H9 (cell line): ENCODE measurements around the gene SIDT2. TPM values are rescaled to one million over a fixed set of nuclear protein-coding genes. Genes with fewer than 3 reads are reported as not detected.

Experiments used
- DNase-seq: peaks from one replicate; pipeline ENCODE4 v3.0.0-alpha.2; 2017
- H2AFZ ChIP-seq: one replicate; pipeline ENCODE4 v1.6.1; 2013; ENCODE audit warnings: mild to moderate bottlenecking, low read length, control low read depth, moderate library complexity
- H2AK5ac ChIP-seq: 2 replicates; pipeline ENCODE4 v1.6.1; 2013; ENCODE audit warnings: low read length, control low read depth, mixed read lengths; ENCODE audit not compliant: insufficient read length
- H2BK120ac ChIP-seq: one replicate; pipeline ENCODE4 v1.6.1; 2013; ENCODE audit warnings: low read depth, mild to moderate bottlenecking, low read length, control low read depth, inconsistent platforms; ENCODE audit not compliant: poor library complexity, severe bottlenecking
- H2BK12ac ChIP-seq: 2 replicates; pipeline ENCODE4 v1.6.1; 2013; ENCODE audit warnings: low read length, control low read depth, mixed read lengths, low read depth; ENCODE audit not compliant: insufficient read length
- H2BK15ac ChIP-seq: 2 replicates; pipeline ENCODE4 v1.6.1; 2013; ENCODE audit warnings: low read depth, low read length, control low read depth
- H2BK20ac ChIP-seq: one replicate; pipeline ENCODE4 v1.6.1; 2013; ENCODE audit warnings: low read depth, mild to moderate bottlenecking, low read length, control low read depth, inconsistent platforms; ENCODE audit not compliant: poor library complexity, severe bottlenecking
- H2BK5ac ChIP-seq: 2 replicates; pipeline ENCODE4 v1.6.1; 2013; ENCODE audit warnings: low read length, control low read depth, mixed read lengths; ENCODE audit not compliant: insufficient read length
- H3K14ac ChIP-seq: 2 replicates; pipeline ENCODE4 v1.6.1; 2013; ENCODE audit warnings: low read length, control low read depth; ENCODE audit not compliant: insufficient read depth
- H3K18ac ChIP-seq: 2 replicates; pipeline ENCODE4 v1.6.1; 2013; ENCODE audit warnings: low read depth, mild to moderate bottlenecking, mixed read lengths, low read length, control low read depth; ENCODE audit not compliant: insufficient read length
- H3K23ac ChIP-seq: 2 replicates; pipeline ENCODE4 v1.6.1; 2013; ENCODE audit warnings: low read length, control low read depth, mixed read lengths, low read depth; ENCODE audit not compliant: insufficient read length
- H3K23me2 ChIP-seq: 2 replicates; pipeline ENCODE4 v1.6.1; 2013; ENCODE audit warnings: low read depth, mild to moderate bottlenecking, mixed read lengths, low read length, control low read depth; ENCODE audit not compliant: insufficient read length, poor library complexity, severe bottlenecking
- H3K27ac ChIP-seq: 2 replicates; pipeline ENCODE4 v1.5.1; 2013; ENCODE audit warnings: low read length, control low read depth, mixed read lengths, low read depth; ENCODE audit not compliant: insufficient read length
- H3K27me3 ChIP-seq: 2 replicates; pipeline ENCODE4 v1.6.1; 2013; ENCODE audit warnings: low read length, control low read depth, inconsistent platforms; ENCODE audit not compliant: insufficient read depth
- H3K4ac ChIP-seq: 2 replicates; pipeline ENCODE4 v1.6.1; 2013; ENCODE audit warnings: low read depth, mild to moderate bottlenecking, control low read depth, inconsistent platforms, low read length, moderate library complexity
- H3K4me1 ChIP-seq: 2 replicates; pipeline ENCODE4 v1.6.1; 2013; ENCODE audit warnings: low read length, control low read depth, inconsistent platforms; ENCODE audit not compliant: insufficient read depth
- H3K4me2 ChIP-seq: 2 replicates; pipeline ENCODE4 v1.6.1; 2013; ENCODE audit warnings: low read length, control low read depth, mixed read lengths; ENCODE audit not compliant: insufficient read length, insufficient read depth
- H3K56ac ChIP-seq: 2 replicates; pipeline ENCODE4 v1.6.1; 2013; ENCODE audit warnings: low read depth, mild to moderate bottlenecking, mixed read lengths, low read length, control low read depth; ENCODE audit not compliant: insufficient read length
- H3K79me1 ChIP-seq: 2 replicates; pipeline ENCODE4 v1.6.1; 2013; ENCODE audit warnings: low read depth, mild to moderate bottlenecking, moderate library complexity, low read length, control low read depth, inconsistent platforms; ENCODE audit not compliant: insufficient read depth, poor library complexity, severe bottlenecking
- H3K79me2 ChIP-seq: 2 replicates; pipeline ENCODE4 v1.6.1; 2013; ENCODE audit warnings: low read length, control low read depth, inconsistent platforms; ENCODE audit not compliant: insufficient read depth
- H3K9ac ChIP-seq: 2 replicates; pipeline ENCODE4 v1.6.1; 2013; ENCODE audit warnings: low read length, control low read depth, mixed read lengths; ENCODE audit not compliant: insufficient read length; ENCODE audit errors: extremely low read depth
- H3K9me3 ChIP-seq: one replicate; pipeline ENCODE4 v1.6.1; 2013; ENCODE audit warnings: low read depth, low read length, inconsistent platforms; ENCODE audit not compliant: control insufficient read depth
- H3T11ph ChIP-seq: one replicate; pipeline ENCODE4 v1.6.1; 2013; ENCODE audit warnings: mild to moderate bottlenecking, low read length, control low read depth, inconsistent platforms
- H4K20me1 ChIP-seq: one replicate; pipeline ENCODE4 v1.6.1; 2013; ENCODE audit not compliant: control insufficient read depth, insufficient read length, insufficient read depth
- H4K5ac ChIP-seq: 2 replicates; pipeline ENCODE4 v1.6.1; 2013; ENCODE audit warnings: low read depth, mild to moderate bottlenecking, mixed read lengths, low read length, control low read depth; ENCODE audit not compliant: insufficient read length
- H4K8ac ChIP-seq: replicated peaks from 2 replicates; pipeline ENCODE4 v1.6.1; 2013; ENCODE audit warnings: low read length, control low read depth, mixed read lengths, low read depth; ENCODE audit not compliant: insufficient read length
- H4K91ac ChIP-seq: 2 replicates; pipeline ENCODE4 v1.6.1; 2013; ENCODE audit warnings: low read depth, mild to moderate bottlenecking, moderate library complexity, mixed read lengths, low read length, control low read depth; ENCODE audit not compliant: insufficient read length
- H3K27ac Mint-ChIP-seq, 3 experiments: 2 replicates in 2 of 3; 3 replicates in 1 of 3; pipeline ENCODE4 v1.8.0; 2020 to 2021; ENCODE audit warnings: mixed read lengths in 3 of 3, mild to moderate bottlenecking in 1 of 3, moderate library complexity in 1 of 3
- H3K27me3 Mint-ChIP-seq: 2 replicates; pipeline ENCODE4 v1.8.0; 2021; ENCODE audit warnings: low read depth, mild to moderate bottlenecking, moderate library complexity, mixed read lengths
- H3K36me3 Mint-ChIP-seq, 3 experiments: 2 replicates in 2 of 3; 3 replicates in 1 of 3; pipeline ENCODE4 v1.8.0; 2020 to 2021; ENCODE audit warnings: low read depth in 3 of 3, mixed read lengths in 3 of 3; ENCODE audit not compliant: insufficient read depth in 1 of 3
- H3K4me1 Mint-ChIP-seq, 2 experiments: 2 replicates each; pipeline ENCODE4 v1.8.0; 2020; ENCODE audit warnings: mixed read lengths in 2 of 2
- H3K4me3 Mint-ChIP-seq, 2 experiments: 2 replicates in 1 of 2; 3 replicates in 1 of 2; pipeline ENCODE4 v1.8.0; 2020 to 2021; ENCODE audit warnings: mild to moderate bottlenecking in 2 of 2, mixed read lengths in 2 of 2, moderate library complexity in 1 of 2
- H3K9me3 Mint-ChIP-seq, 2 experiments: 2 replicates in 1 of 2; 3 replicates in 1 of 2; pipeline ENCODE4 v1.8.0; 2020; ENCODE audit warnings: mild to moderate bottlenecking in 2 of 2, mixed read lengths in 2 of 2, moderate library complexity in 1 of 2
- WGBS: extraction: QIAGEN DNeasy Blood & Tissue Kit; methylation state at CpG from one replicate; pipeline ENCODE4 v1.1.7; 2013; ENCODE audit warnings: missing lambda C conversion rate, low lambda C conversion rate, mixed read lengths; ENCODE audit not compliant: insufficient read length; ENCODE audit errors: extremely low coverage; 5-methylcytosine and 5-hydroxymethylcytosine counted together
- total RNA-seq: library from RNA; stranded (reverse); gene quantifications from 2 replicates; pipeline ENCODE4 v1.2.1, GENCODE V29; 2021
- TF ChIP-seq, protein P1 (sequence below): fragments of 200-600 bp; sonication (generic); conservative IDR thresholded peaks from 3 replicates; pipeline ENCODE4 v1.8.0; 2021; ENCODE audit warnings: antibody characterized with exemption, mild to moderate bottlenecking

Gene SIDT2
- total RNA-seq, 1 experiment from 2014 or later, result 18.3 TPM

DNA sequence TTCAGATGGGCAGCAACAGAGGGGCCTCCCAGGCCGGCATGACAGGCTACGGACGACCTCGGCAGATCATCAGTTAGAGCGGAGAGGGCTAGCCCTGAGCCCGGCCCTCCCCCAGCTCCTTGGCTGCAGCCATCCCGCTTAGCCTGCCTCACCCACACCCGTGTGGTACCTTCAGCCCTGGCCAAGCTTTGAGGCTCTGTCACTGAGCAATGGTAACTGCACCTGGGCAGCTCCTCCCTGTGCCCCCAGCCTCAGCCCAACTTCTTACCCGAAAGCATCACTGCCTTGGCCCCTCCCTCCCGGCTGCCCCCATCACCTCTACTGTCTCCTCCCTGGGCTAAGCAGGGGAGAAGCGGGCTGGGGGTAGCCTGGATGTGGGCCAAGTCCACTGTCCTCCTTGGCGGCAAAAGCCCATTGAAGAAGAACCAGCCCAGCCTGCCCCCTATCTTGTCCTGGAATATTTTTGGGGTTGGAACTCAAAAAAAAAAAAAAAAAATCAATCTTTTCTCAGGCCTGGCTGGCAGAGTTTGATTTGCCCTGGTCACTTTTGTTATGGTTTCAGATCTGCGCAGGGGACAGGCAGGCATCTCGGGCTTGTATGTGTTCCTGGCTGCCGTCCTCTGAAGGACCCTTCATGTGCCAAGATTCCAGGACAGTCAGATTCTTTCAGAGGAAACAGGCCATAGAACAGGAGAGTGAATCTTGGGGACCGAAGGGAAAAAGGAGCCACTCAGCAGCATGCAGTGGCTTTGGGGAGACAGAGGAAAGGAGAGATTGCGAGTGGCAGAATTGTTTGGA, 25.9 kb downstream of the SIDT2 start:
- TF ChIP-seq, protein P1, sequence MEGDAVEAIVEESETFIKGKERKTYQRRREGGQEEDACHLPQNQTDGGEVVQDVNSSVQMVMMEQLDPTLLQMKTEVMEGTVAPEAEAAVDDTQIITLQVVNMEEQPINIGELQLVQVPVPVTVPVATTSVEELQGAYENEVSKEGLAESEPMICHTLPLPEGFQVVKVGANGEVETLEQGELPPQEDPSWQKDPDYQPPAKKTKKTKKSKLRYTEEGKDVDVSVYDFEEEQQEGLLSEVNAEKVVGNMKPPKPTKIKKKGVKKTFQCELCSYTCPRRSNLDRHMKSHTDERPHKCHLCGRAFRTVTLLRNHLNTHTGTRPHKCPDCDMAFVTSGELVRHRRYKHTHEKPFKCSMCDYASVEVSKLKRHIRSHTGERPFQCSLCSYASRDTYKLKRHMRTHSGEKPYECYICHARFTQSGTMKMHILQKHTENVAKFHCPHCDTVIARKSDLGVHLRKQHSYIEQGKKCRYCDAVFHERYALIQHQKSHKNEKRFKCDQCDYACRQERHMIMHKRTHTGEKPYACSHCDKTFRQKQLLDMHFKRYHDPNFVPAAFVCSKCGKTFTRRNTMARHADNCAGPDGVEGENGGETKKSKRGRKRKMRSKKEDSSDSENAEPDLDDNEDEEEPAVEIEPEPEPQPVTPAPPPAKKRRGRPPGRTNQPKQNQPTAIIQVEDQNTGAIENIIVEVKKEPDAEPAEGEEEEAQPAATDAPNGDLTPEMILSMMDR, result no peak
- Histone ChIP-seq H3K4me1 (no peaks in the 10 kb centered on the region), H3K9me3 (no peaks in the 10 kb centered on the region), H4K5ac (no peak overlapping the region), H3K14ac (no peak overlapping the region), H2BK5ac (no peak overlapping the region), H3K23ac (no peak overlapping the region), H2AK5ac (no peak overlapping the region), H3K4ac (no peak overlapping the region), H3K27ac (no peak overlapping the region), H2BK120ac (no peak overlapping the region), H3K9ac (no peak overlapping the region), H4K91ac (no peak overlapping the region), H2AFZ (no peak overlapping the region), H4K20me1 (no peaks in the 10 kb centered on the region), H3K18ac (no peak overlapping the region), H2BK20ac (no peak overlapping the region), H3K23me2 (peaks cover 3% of the 10 kb centered on the region), H4K8ac (no peak overlapping the region), H3K56ac (no peak overlapping the region), H3K79me1 (no peaks in the 10 kb centered on the region), H2BK15ac (no peak overlapping the region), H3T11ph (no peak overlapping the region), H3K79me2 (peaks cover 3% of the 10 kb centered on the region; the same call in 1 of the 2 replicates), H3K4me2 (no peak overlapping the region), H3K27me3 (no peaks in the 10 kb centered on the region), H2BK12ac (no peak overlapping the region)
- Mint-ChIP-seq H3K27me3 (peaks cover under 1% of the 10 kb centered on the region; the same call in 1 of the 2 replicates), H3K4me3 (no peak overlapping the region), H3K36me3 (peaks cover 13 to 32% (median 29%) of the 10 kb centered on the region in 3 experiments; a peak in 6 of 7 replicates), H3K9me3 (no peaks in the 10 kb centered on the region), H3K4me1 (peaks cover 17 to 23% of the 10 kb centered on the region in 2 experiments), H3K27ac (peak overlapping the region; percentile 8 to 74 (median 52); a peak in 4 of 7 replicates)
- no CpG with 5 or more reads among the region's 17 CpGs for WGBS
- no peak for DNase-seq
